Measurements from ENCODE around the gene TRIM71.
A peak's percentile ranks its signal among the peaks of the same experiment; 100 is the strongest.

TRIM71 gene

DNA sequence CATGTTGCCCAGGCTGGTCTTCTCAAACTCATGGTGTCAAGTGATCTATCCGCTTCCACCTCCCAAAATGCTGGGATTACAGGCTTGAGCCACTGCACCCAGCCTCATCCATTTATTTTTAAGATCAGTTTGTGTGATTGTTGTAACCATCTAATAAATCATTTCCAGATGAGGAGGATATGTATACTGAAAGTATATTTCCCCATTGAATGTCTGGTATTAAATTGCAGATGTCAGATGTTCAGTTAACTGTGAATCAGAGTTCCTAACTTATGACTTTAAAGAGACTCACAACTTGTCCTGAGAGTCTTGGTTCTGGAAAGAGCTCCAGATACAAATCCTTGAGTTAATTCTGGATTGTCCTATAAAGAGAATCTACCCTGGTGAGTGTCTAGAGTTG, 62.4 kb downstream of the TRIM71 start:
- DNase-seq (ENCODE audit: low read depth), result peak; percentile 47
- TF ChIP-seq, protein P1, sequence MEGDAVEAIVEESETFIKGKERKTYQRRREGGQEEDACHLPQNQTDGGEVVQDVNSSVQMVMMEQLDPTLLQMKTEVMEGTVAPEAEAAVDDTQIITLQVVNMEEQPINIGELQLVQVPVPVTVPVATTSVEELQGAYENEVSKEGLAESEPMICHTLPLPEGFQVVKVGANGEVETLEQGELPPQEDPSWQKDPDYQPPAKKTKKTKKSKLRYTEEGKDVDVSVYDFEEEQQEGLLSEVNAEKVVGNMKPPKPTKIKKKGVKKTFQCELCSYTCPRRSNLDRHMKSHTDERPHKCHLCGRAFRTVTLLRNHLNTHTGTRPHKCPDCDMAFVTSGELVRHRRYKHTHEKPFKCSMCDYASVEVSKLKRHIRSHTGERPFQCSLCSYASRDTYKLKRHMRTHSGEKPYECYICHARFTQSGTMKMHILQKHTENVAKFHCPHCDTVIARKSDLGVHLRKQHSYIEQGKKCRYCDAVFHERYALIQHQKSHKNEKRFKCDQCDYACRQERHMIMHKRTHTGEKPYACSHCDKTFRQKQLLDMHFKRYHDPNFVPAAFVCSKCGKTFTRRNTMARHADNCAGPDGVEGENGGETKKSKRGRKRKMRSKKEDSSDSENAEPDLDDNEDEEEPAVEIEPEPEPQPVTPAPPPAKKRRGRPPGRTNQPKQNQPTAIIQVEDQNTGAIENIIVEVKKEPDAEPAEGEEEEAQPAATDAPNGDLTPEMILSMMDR (conservative IDR thresholded peaks at IDR 0.05; ENCODE audit: control insufficient read depth, insufficient read depth, low read depth, low read length), result no peak
- no peak overlapping the region for H3K4me3 ChIP-seq (ENCODE audit: control insufficient read depth, low read depth, low read length)

GRCh38 chr3:32881624-32882023, 63.8 kb downstream of the TRIM71 start:
- TF ChIP-seq, protein P1 (conservative IDR thresholded peaks at IDR 0.05; ENCODE audit: control insufficient read depth, insufficient read depth, low read depth, low read length), result no peak
- H3K4me3 ChIP-seq (ENCODE audit: control insufficient read depth, low read depth, low read length), result no peak overlapping the region
- no peak for DNase-seq (ENCODE audit: low read depth)

GRCh38 chr3:32882189-32882588, 64.4 kb downstream of the TRIM71 start:
- TF ChIP-seq, protein P1 (conservative IDR thresholded peaks at IDR 0.05; ENCODE audit: control insufficient read depth, insufficient read depth, low read depth, low read length), result no peak
- no peak overlapping the region for H3K4me3 ChIP-seq (ENCODE audit: control insufficient read depth, low read depth, low read length)
- no peak for DNase-seq (ENCODE audit: low read depth)

DNA sequence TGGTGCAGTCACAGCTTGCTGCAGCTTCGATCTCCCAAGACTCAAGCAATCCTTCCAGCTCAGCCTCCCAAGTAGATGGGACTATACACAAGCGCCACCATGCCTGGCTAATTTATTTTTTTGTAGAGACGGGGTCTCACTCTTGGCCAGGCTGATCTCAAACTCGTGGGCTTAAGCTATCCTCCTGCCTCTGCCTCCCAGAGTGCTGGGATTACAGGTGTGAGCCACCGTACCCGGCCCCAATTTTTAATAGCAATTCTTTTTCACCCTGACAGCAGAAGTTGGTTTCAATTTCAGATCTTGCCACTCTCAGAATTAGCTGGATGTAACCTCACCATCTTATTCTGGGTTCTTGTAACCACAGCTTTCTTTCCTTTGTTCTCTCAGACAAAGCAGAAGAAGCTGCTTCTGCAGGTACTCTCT, 64.8 kb downstream of the TRIM71 start:
- TF ChIP-seq, protein P1 (conservative IDR thresholded peaks at IDR 0.05; ENCODE audit: control insufficient read depth, insufficient read depth, low read depth, low read length), result no peak
- no peak for DNase-seq (ENCODE audit: low read depth)
- H3K4me3 ChIP-seq (ENCODE audit: control insufficient read depth, low read depth, low read length), result no peak overlapping the region

DNA sequence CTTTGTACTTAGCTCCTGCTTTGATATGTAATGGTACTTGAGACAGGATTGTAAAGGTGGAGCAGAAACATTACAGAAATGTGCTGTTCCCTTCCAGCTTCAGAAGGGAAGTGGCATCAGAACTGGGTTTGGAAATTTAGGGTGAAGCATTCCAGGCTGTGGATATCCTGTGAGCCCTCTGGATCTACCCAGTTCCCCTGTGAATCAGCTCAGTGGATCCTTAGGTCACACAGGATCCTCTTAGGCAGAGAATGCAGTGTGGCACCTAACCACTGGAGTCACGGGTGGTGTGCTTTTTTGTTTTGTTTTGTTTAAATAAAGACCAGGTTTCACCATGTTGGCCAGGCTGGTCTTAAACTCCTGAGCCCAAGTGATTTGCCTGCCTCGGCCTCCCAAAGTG, 66.0 kb downstream of the TRIM71 start:
- TF ChIP-seq, protein P1 (conservative IDR thresholded peaks at IDR 0.05; ENCODE audit: control insufficient read depth, insufficient read depth, low read depth, low read length), result no peak
- no peak for DNase-seq (ENCODE audit: low read depth)
- no peak overlapping the region for H3K4me3 ChIP-seq (ENCODE audit: control insufficient read depth, low read depth, low read length)

DNA sequence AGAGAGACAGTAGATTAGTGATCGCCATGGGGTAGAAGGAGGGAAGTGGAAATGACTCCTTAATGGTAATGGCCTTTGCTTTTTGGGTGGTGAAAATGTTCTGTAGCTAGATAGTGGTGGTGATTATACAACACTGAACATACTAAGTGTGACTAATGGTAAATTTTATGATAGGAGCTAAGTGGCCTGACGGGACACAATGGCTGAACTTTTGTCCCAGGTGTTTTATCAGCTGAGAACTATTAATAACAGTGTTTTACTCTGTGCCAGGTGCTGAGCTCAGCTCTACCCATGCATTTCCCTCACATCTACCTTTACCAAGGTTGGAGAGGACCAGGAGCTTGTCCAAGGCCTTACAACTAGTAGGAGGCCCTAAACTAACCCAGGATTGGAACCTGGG, 66.8 kb downstream of the TRIM71 start:
- H3K4me3 ChIP-seq (ENCODE audit: control insufficient read depth, low read depth, low read length), result no peak overlapping the region
- DNase-seq (ENCODE audit: low read depth), result no peak
- TF ChIP-seq, protein P1 (conservative IDR thresholded peaks at IDR 0.05; ENCODE audit: control insufficient read depth, insufficient read depth, low read depth, low read length), result no peak

GRCh38 chr3:32885283-32885901, 67.6 kb downstream of the TRIM71 start:
- TF ChIP-seq, protein P1 (conservative IDR thresholded peaks at IDR 0.05; ENCODE audit: control insufficient read depth, insufficient read depth, low read depth, low read length), result no peak
- DNase-seq (ENCODE audit: low read depth), result no peak
- H3K4me3 ChIP-seq (ENCODE audit: control insufficient read depth, low read depth, low read length), result no peak overlapping the region
